WTC11 (cell line): ENCODE results near the gene LILRB3. TPM values are rescaled to one million over a fixed set of nuclear protein-coding genes. Genes with fewer than 3 reads are reported as not detected.
A peak's percentile ranks its signal among the peaks of the same experiment; 100 is the strongest.

ENCODE experiments used
- ATAC-seq: fragments of 200-7000 bp; cut with Tn5 transposase; 2 replicates; pipeline ENCODE4 v1.10.0; 2021; ENCODE audit warnings: mild to moderate bottlenecking, moderate library complexity
- CTCF ChIA-PET: fragments of 300-600 bp; sonication (Branson Sonifier 250); formaldehyde crosslinking; loops from one replicate; lab custom pipeline; 2021; ENCODE audit warnings: antibody characterized with exemption; lab: Charles Lee
- POLR2A ChIA-PET: fragments of 350-600 bp; sonication (Branson Sonifier 250); formaldehyde crosslinking; loops from one replicate; lab custom pipeline; 2021; ENCODE audit warnings: antibody characterized with exemption; lab: Charles Lee
- DNase-seq: peaks from one replicate; pipeline ENCODE4 v3.0.0; 2021; ENCODE audit warnings: low spot score
- H3K27ac Mint-ChIP-seq: 2 replicates; pipeline ENCODE4 v1.8.0; 2021; ENCODE audit warnings: mixed read lengths
- H3K27me3 Mint-ChIP-seq: 2 replicates; pipeline ENCODE4 v1.8.0; 2021; ENCODE audit warnings: low read depth, mild to moderate bottlenecking, moderate library complexity, mixed read lengths
- H3K36me3 Mint-ChIP-seq: 2 replicates; pipeline ENCODE4 v1.8.0; 2021; ENCODE audit warnings: mixed read lengths
- H3K4me1 Mint-ChIP-seq: 2 replicates; pipeline ENCODE4 v1.8.0; 2022; ENCODE audit warnings: mixed read lengths
- H3K4me3 Mint-ChIP-seq: 2 replicates; pipeline ENCODE4 v1.8.0; 2021; ENCODE audit warnings: mild to moderate bottlenecking, moderate library complexity, mixed read lengths
- H3K9me3 Mint-ChIP-seq: 2 replicates; pipeline ENCODE4 v1.8.0; 2021; ENCODE audit warnings: mixed read lengths
- ATF3 ChIP-seq: sonication (generic); formaldehyde crosslinking; conservative IDR thresholded peaks from 2 replicates; pipeline ENCODE4 v1.8.1; 2022; ENCODE audit warnings: mild to moderate bottlenecking, missing genetic modification reagents
- CDX4 ChIP-seq: fragments of 250-450 bp; sonication (Bioruptor Pico); IDR thresholded peaks from 2 replicates; pipeline ENCODE4 v1.9.0; 2021; ENCODE audit warnings: moderate library complexity, mild to moderate bottlenecking, inconsistent platforms, borderline replicate concordance
- CTCF ChIP-seq: fragments of 200-600 bp; IDR thresholded peaks from 2 replicates; pipeline ENCODE4 v1.8.0; 2022; ENCODE audit warnings: antibody characterized with exemption
- ELF4 ChIP-seq: sonication (generic); formaldehyde crosslinking; IDR thresholded peaks from 2 replicates; pipeline ENCODE4 v1.8.1; 2022; ENCODE audit warnings: low read depth, mild to moderate bottlenecking, moderate library complexity, missing genetic modification reagents
- EMX1 ChIP-seq: fragments of 250-450 bp; sonication (Bioruptor Pico); IDR thresholded peaks from 2 replicates; pipeline ENCODE4 v1.8.0; 2021; ENCODE audit warnings: mild to moderate bottlenecking
- ERG ChIP-seq: fragments of 250-450 bp; sonication (Bioruptor Pico); IDR thresholded peaks from 2 replicates; pipeline ENCODE4 v1.8.0; 2021; ENCODE audit warnings: mild to moderate bottlenecking
- ESRRA ChIP-seq: sonication (generic); formaldehyde crosslinking; IDR thresholded peaks from 2 replicates; pipeline ENCODE4 v1.8.1; 2022; ENCODE audit warnings: mild to moderate bottlenecking, missing genetic modification reagents, borderline replicate concordance
- ETV6 ChIP-seq: sonication (generic); formaldehyde crosslinking; IDR thresholded peaks from 2 replicates; pipeline ENCODE4 v1.8.1; 2022; ENCODE audit warnings: mild to moderate bottlenecking, missing genetic modification reagents
- FOXK1 ChIP-seq: sonication (generic); formaldehyde crosslinking; IDR thresholded peaks from 2 replicates; pipeline ENCODE4 v1.8.0; 2022; ENCODE audit warnings: mild to moderate bottlenecking, moderate library complexity, missing genetic modification reagents
- GABPB1 ChIP-seq: sonication (generic); formaldehyde crosslinking; IDR thresholded peaks from 2 replicates; pipeline ENCODE4 v1.8.1; 2023; ENCODE audit warnings: mild to moderate bottlenecking, missing genetic modification reagents
- HMGA2 ChIP-seq: fragments of 250-450 bp; sonication (Bioruptor Pico); IDR thresholded peaks from 2 replicates; pipeline ENCODE4 v1.4.0; 2021; ENCODE audit warnings: mild to moderate bottlenecking, moderate library complexity
- IRF1 ChIP-seq: sonication (generic); formaldehyde crosslinking; IDR thresholded peaks from 2 replicates; pipeline ENCODE4 v1.8.0; 2023; ENCODE audit warnings: missing genetic modification reagents
- IRF2 ChIP-seq: sonication (generic); formaldehyde crosslinking; IDR thresholded peaks from 2 replicates; pipeline ENCODE4 v1.8.0; 2022; ENCODE audit warnings: low read depth, missing genetic modification reagents, borderline replicate concordance
- JAZF1 ChIP-seq: fragments of 250-450 bp; sonication (Bioruptor Pico); IDR thresholded peaks from 2 replicates; pipeline ENCODE4 v1.9.0; 2021; ENCODE audit warnings: moderate library complexity, mild to moderate bottlenecking, inconsistent platforms
- KAT7 ChIP-seq: sonication (generic); formaldehyde crosslinking; IDR thresholded peaks from 2 replicates; pipeline ENCODE4 v1.8.1; 2023; ENCODE audit warnings: missing genetic modification reagents, mild to moderate bottlenecking, borderline replicate concordance
- MAX ChIP-seq: sonication (generic); formaldehyde crosslinking; IDR thresholded peaks from 2 replicates; pipeline ENCODE4 v1.8.0; 2022; ENCODE audit warnings: mild to moderate bottlenecking, missing genetic modification reagents
- NFATC4 ChIP-seq: fragments of 250-450 bp; sonication (Bioruptor Pico); IDR thresholded peaks from 2 replicates; pipeline ENCODE4 v1.9.0; 2021; ENCODE audit warnings: mild to moderate bottlenecking
- NR1H2 ChIP-seq: sonication (generic); formaldehyde crosslinking; IDR thresholded peaks from 2 replicates; pipeline ENCODE4 v1.9.0; 2021; ENCODE audit warnings: mild to moderate bottlenecking, moderate library complexity, missing genetic modification reagents
- PRRX2 ChIP-seq: fragments of 250-450 bp; sonication (Bioruptor Pico); IDR thresholded peaks from 2 replicates; pipeline ENCODE4 v1.8.0; 2021; ENCODE audit warnings: mild to moderate bottlenecking
- RORB ChIP-seq: fragments of 250-450 bp; sonication (Bioruptor Pico); IDR thresholded peaks from 2 replicates; pipeline ENCODE4 v1.9.0; 2021; ENCODE audit warnings: mild to moderate bottlenecking
- SOX15 ChIP-seq: fragments of 250-450 bp; sonication (Bioruptor Pico); IDR thresholded peaks from 2 replicates; pipeline ENCODE4 v1.9.0; 2021; ENCODE audit warnings: mild to moderate bottlenecking
- SP1 ChIP-seq: sonication (generic); formaldehyde crosslinking; conservative IDR thresholded peaks from 2 replicates; pipeline ENCODE4 v1.8.1; 2022; ENCODE audit warnings: missing genetic modification reagents
- ZNF121 ChIP-seq: sonication (generic); formaldehyde crosslinking; IDR thresholded peaks from 2 replicates; pipeline ENCODE4 v1.8.0; 2023; ENCODE audit warnings: missing genetic modification reagents
- ZNF138 ChIP-seq: sonication (generic); formaldehyde crosslinking; conservative IDR thresholded peaks from 2 replicates; pipeline ENCODE4 v1.8.1; 2022; ENCODE audit warnings: mild to moderate bottlenecking, moderate library complexity, missing genetic modification reagents
- ZNF317 ChIP-seq: sonication (generic); formaldehyde crosslinking; IDR thresholded peaks from 2 replicates; pipeline ENCODE4 v1.8.1; 2023; ENCODE audit warnings: low read depth, mild to moderate bottlenecking, moderate library complexity, missing genetic modification reagents, borderline replicate concordance
- ZNF416 ChIP-seq: fragments of 250-450 bp; sonication (Bioruptor Pico); IDR thresholded peaks from 2 replicates; pipeline ENCODE4 v1.9.0; 2021; ENCODE audit warnings: mild to moderate bottlenecking, inconsistent platforms
- total RNA-seq: library from RNA; stranded (reverse); gene quantifications from 3 replicates; pipeline ENCODE4 v1.2.3, GENCODE V29; 2021

Gene LILRB3
- total RNA-seq, 1 experiment from 2014 or later: not detected

- ATAC-seq (no peak), DNase-seq (no peak)
- Mint-ChIP-seq H3K9me3 (no peaks in the 10 kb centered on the region), H3K27ac (peak overlapping the region; percentile 65), H3K4me3 (no peak overlapping the region), H3K27me3 (no peaks in the 10 kb centered on the region; the same call in 1 of the 2 replicates), H3K36me3 (peaks cover 27% of the 10 kb centered on the region), H3K4me1 (peaks cover 20% of the 10 kb centered on the region)
- TF ChIP-seq CTCF: no peak
- TF ChIP-seq ZNF121: no peak
- no peak for TF ChIP-seq CDX4
- no peak for TF ChIP-seq JAZF1 (CRISPR knock-in tag)
- no peak for TF ChIP-seq IRF2 (CRISPR knock-in tag)
- TF ChIP-seq ZNF317 (CRISPR knock-in tag): no peak
- ChIA-PET POLR2A (no interaction called here), CTCF (interaction anchor here (1.2 to 1.4 kb wide), 2 partner anchors 20 to 55 kb away, joined by 5 read pairs; partner anchors contain the start of gene TSEN34)
These were observed 11.6 kb downstream of the LILRB3 start for GRCh38 chr19:54211235-54211634.

GRCh38 chr19:54209811-54210494 is 12.9 kb downstream of the LILRB3 start:
- H3K4me1 Mint-ChIP-seq: peaks cover 28% of the 10 kb centered on the region
- peaks cover 39% of the 10 kb centered on the region for H3K36me3 Mint-ChIP-seq
- no peak overlapping the region for H3K4me3 Mint-ChIP-seq
- H3K9me3 Mint-ChIP-seq: no peaks in the 10 kb centered on the region
- ChIA-PET CTCF (interaction anchor here (0.5 to 2.6 kb wide), 3 partner anchors 17 to 56 kb away, joined by 3 to 14 read pairs (median 6); no protein-coding TSS in a partner anchor), POLR2A (interaction anchor here (0.7 to 3.9 kb wide), 4 partner anchors 18 to 877 kb away, joined by 3 to 21 read pairs (median 6); partner anchors contain the start of gene TSEN34)
- DNase-seq: no peak
- TF ChIP-seq ZNF138 (no peak), GABPB1 (CRISPR knock-in tag) (peak; percentile 37; the same call in 1 of the 2 replicates)
- peak overlapping the region; percentile 52 for H3K27ac Mint-ChIP-seq
- peak; percentile 6 for ATAC-seq
- no peaks in the 10 kb centered on the region; the same call in 1 of the 2 replicates for H3K27me3 Mint-ChIP-seq

- DNase-seq (peak; percentile 36), ATAC-seq (peak; percentile 43)
- H3K27me3 Mint-ChIP-seq: no peaks in the 10 kb centered on the region; the same call in 1 of the 2 replicates
- H3K4me3 Mint-ChIP-seq: no peak overlapping the region
- peaks cover 47% of the 10 kb centered on the region for H3K36me3 Mint-ChIP-seq
- H3K9me3 Mint-ChIP-seq: no peaks in the 10 kb centered on the region
- H3K4me1 Mint-ChIP-seq: peaks cover 35% of the 10 kb centered on the region
- peak overlapping the region; percentile 91 for H3K27ac Mint-ChIP-seq
- POLR2A ChIA-PET: interaction anchor here (0.9 to 3.9 kb wide), 6 partner anchors 9 to 108 kb away, joined by 3 to 21 read pairs (median 6); partner anchors contain the start of genes MBOAT7, RPS9 and TSEN34
- CTCF ChIA-PET: interaction anchor here (0.5 to 2.6 kb wide), 4 partner anchors 17 to 57 kb away, joined by 3 to 14 read pairs (median 5); no protein-coding TSS in a partner anchor
- TF ChIP-seq ELF4 (CRISPR knock-in tag) (no peak), NR1H2 (no peak), EMX1 (CRISPR knock-in tag) (peak; percentile 20; the same call in 1 of the 2 replicates), IRF1 (peak; percentile 44; the same call in 1 of the 2 replicates), PRRX2 (peak; percentile 54; the same call in 1 of the 2 replicates), FOXK1 (CRISPR knock-in tag) (no peak), ZNF416 (CRISPR knock-in tag) (peak; percentile 78; the same call in 1 of the 2 replicates), ERG (CRISPR knock-in tag) (peak; percentile 91; the same call in 1 of the 2 replicates), SOX15 (CRISPR knock-in tag) (no peak), ETV6 (CRISPR knock-in tag) (0 out of 2 replicates have a peak, but pooled peaks have one; percentile 11), SP1 (no peak), JAZF1 (CRISPR knock-in tag) (no peak), ESRRA (CRISPR knock-in tag) (0 out of 2 replicates have a peak, but pooled peaks have one; percentile 54), RORB (CRISPR knock-in tag) (no peak), HMGA2 (CRISPR knock-in tag) (no peak), NFATC4 (CRISPR knock-in tag) (peak; percentile 69), ATF3 (CRISPR knock-in tag) (no peak), MAX (CRISPR knock-in tag) (no peak), KAT7 (0 out of 2 replicates have a peak, but pooled peaks have one; percentile 54)
These were observed 13.6 kb downstream of the LILRB3 start for GRCh38 chr19:54209058-54209810.
